GM19467 (cell line): ENCODE results near the gene RAB36.

Experiments
- ATAC-seq: cut with Tn5 transposase; IDR thresholded peaks from one replicate; pipeline ENCODE4 v1.9.1; 2021; ENCODE audit warnings: mild to moderate bottlenecking, moderate library complexity; ENCODE audit not compliant: unreplicated experiment

RAB36 gene

GRCh38 chr22:23108249-23109078 lies 36.8 kb upstream of the RAB36 start:
- no peak for ATAC-seq

- no peak for ATAC-seq
These were observed 36.3 kb upstream of the RAB36 start for GRCh38 chr22:23109079-23109347.

- no peak for ATAC-seq
These were observed 35.8 kb upstream of the RAB36 start for GRCh38 chr22:23109441-23109978.

- ATAC-seq: no peak
These were observed 34.9 kb upstream of the RAB36 start for GRCh38 chr22:23110190-23110921.

- no peak for ATAC-seq
These were observed 34.3 kb upstream of the RAB36 start for GRCh38 chr22:23110922-23111527.

- no peak for ATAC-seq
These were observed 32.7 kb upstream of the RAB36 start for GRCh38 chr22:23112472-23113012.

GRCh38 chr22:23113067-23113846 lies 32.0 kb upstream of the RAB36 start:
- no peak for ATAC-seq

- no peak for ATAC-seq
These were observed 31.2 kb upstream of the RAB36 start for GRCh38 chr22:23113847-23114720.

- ATAC-seq: no peak
These were observed 30.6 kb upstream of the RAB36 start for GRCh38 chr22:23114721-23115020.

- no peak for ATAC-seq
These were observed 29.9 kb upstream of the RAB36 start for GRCh38 chr22:23115369-23115768.

GRCh38 chr22:23115825-23116494 lies 29.3 kb upstream of the RAB36 start:
- ATAC-seq: no peak

- ATAC-seq: no peak
These were observed 28.6 kb upstream of the RAB36 start for GRCh38 chr22:23116506-23117263.

GRCh38 chr22:23117275-23117674 lies 28.0 kb upstream of the RAB36 start:
- ATAC-seq: no peak

- no peak for ATAC-seq
These were observed 27.2 kb upstream of the RAB36 start for GRCh38 chr22:23117891-23118646.

- ATAC-seq: no peak
These were observed 26.4 kb upstream of the RAB36 start for GRCh38 chr22:23118647-23119493.

GRCh38 chr22:23119494-23120414 lies 25.5 kb upstream of the RAB36 start:
- no peak for ATAC-seq
